T47D (cell line): ENCODE data around the gene GLIPR1L2.
"Not testable (repeated sequence)": the region's sequence is repeated elsewhere in the genome, so short reads cannot be mapped to it uniquely, and the experiment has no call there.

ENCODE experiments used
- DNase-seq, 2 experiments: peaks; one replicate each; pipeline versions ENCODE4 v3.0.0 to v3.0.0-alpha.2; 2011 to 2012; ENCODE audit warnings: low read depth in 1 of 2, low spot score in 1 of 2
- JUND ChIP-seq: IDR thresholded peaks from 2 replicates; pipeline ENCODE4 v1.6.1; 2012; ENCODE audit warnings: low read depth
- in situ Hi-C: cut with HindIII; loops from 2 replicates; pipeline ENCODE4 v1.10.0; 2016; ENCODE audit warnings: low sequenced_read_pairs, low pct_unique_long_range_greater_than_20kb

The GLIPR1L2 gene

DNA sequence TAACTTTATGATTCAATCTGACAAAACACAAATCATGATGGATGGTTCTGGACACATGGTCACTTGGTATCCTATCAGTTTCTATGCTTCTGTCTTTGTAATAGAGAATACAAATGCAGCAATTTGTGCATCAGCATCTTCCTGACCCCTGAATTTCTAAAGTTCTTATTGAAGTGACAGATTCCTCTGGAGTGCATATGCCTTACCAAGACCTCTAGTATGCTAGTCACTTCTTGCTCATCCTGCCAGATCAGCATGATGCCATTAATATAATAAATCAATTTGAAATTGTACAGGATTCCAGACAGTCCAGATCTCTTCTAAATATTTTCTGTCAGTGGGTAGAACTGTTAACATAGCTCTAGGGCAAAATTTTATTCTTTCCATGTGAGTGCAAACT lies 49.0 kb downstream of the GLIPR1L2 start:
- in situ Hi-C loops: no loop called here
- DNase-seq: no peak
- TF ChIP-seq JUND: no peak

DNA sequence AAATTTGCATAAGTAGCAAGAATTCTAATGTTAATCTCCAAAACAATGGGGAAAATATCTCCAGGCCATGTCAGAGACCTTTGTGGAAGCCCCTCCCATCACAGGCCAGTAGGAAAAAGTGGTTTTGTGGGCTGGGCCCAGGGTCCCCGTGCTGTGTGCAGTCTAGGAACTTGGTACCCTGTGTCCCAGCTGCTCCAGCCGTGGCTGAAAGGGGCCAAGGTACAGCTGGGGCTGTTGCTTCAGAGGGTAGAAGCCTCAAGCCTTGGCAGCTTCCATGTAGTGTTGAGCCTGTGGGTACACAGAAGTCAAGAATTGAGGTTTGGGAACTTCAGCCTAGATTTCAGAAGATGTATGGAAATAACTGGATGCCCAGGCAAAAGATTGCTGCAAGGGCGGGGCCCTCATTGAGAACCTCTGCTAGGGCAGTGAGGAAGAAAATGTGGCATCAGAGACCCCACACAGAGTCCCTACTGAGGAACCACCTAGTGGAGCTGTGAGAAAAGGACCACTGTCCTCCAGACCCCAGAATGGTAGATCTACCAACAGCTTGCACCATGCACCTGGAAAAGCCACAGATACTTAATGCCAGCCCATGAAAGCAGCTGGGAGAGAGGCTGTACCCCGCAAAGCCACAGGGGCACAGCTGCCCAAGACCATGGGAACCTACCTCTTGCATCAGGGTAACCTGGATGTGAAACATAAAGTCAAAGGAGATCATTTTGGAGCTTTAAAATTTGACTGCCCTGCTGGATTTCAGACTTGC lies 51.0 kb downstream of the GLIPR1L2 start:
- in situ Hi-C loops, DNase-seq: not testable (repeated sequence)

DNA sequence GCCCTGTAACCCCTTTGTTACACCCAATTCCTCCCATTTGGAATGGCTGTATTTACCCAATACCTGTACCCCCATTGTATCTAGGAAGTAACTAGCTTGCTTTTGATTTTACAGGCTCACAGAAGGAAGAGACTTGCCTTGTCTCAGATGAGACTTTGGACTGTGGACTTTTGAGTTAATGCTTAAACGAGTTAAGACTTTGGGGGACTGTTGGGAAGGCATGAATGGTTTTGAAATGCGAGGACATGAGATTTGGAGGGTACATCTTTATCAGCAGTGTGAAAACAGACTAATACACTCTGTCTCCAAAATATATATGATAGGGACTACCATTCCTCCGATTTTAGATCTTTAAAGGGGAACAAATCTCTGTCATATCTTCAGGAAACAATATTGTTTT lies 51.6 kb downstream of the GLIPR1L2 start:
- DNase-seq, in situ Hi-C loops: not testable (repeated sequence)

DNA sequence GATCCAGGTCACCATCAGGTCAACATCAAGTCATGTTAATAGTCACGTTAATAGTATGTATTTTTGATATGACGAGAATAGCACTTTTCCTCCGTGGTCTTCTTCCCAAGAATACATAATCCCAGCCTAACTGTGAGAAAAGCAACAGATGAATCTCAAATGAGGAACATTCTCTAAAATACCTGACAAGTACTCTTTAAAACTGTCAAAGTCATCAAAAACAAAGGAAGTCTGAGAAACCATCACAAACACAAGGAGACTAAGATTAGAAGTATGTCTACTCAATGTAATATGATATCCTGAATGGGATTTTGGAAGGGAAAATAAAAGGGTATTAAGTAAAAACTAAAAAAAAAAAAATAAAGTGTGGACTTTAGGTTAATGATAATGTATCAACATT lies 52.8 kb downstream of the GLIPR1L2 start:
- no peak for TF ChIP-seq JUND
- no peak for DNase-seq
- in situ Hi-C loops: no loop called here

DNA sequence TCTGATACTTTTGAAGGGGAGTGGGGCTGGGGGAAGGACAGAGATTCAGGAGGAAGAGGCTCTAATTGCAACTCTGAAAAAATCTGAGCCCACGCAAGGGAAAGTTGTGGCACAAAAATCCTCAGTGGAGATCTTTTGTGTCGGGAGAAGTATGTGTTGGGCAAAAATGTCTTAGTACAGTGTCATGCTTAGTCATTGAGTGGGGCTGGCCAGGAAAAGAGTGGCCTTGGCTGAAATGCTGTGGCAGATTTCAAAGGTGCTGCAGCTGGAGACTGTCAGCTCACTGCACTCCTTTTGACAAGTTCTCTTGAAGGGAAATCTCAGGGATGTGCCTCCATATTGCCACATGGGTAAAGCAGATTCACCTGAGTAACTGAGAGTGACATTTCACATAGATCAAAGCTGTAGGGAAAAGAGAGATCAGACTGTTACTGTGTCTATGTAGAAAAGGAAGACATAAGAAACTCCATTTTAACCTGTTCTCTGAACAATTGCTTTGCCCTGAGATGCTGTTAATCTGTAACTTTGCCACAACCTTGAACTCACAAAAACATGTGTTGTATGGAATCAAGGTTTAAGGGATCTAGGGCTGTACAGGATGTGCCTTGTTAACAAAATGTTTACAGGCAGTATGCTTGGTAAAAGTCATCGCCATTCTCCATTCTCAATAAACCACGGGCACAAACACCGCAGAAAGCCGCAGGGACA lies 53.7 kb downstream of the GLIPR1L2 start:
- in situ Hi-C loops: no loop called here
- DNase-seq: no peak
- no peak for TF ChIP-seq JUND

DNA sequence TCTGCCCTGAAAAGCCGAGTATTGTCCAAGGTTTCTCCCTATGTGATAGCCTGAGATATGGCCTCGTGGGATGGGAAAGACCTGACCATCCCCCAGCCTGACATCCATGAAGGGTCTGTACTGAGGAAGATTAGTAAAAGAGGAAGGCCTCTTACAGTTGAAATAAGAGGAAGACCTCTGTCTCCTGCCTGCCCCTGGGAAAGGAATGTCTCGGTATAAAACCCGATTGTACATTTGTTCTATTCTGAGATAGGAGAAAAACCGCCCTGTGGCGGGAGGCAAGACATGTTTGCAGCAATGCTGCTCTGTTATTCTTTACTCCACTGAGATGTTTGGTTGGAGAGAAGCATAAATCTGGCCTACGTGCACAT lies 54.2 kb downstream of the GLIPR1L2 start:
- in situ Hi-C loops, DNase-seq: not testable (repeated sequence)

DNA sequence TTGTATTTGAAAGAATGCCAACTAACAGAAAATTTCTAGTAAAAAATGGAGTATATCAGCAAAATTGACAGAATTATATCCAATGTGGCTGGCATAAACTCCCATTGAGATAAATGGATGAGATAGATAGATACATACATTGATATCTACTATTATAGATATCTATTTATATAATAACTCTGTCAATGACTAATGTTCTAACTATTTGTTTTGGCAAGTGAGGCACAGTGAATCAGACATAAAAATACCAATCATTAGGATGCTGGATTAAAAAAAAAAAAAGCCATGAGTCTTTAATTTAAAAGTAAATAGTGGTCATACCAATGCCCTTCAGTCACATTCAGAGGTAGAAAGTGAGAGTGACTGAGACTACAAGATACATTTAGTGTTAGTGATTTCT lies 56.0 kb downstream of the GLIPR1L2 start:
- no peak for TF ChIP-seq JUND
- in situ Hi-C loops: no loop called here
- DNase-seq: no peak

DNA sequence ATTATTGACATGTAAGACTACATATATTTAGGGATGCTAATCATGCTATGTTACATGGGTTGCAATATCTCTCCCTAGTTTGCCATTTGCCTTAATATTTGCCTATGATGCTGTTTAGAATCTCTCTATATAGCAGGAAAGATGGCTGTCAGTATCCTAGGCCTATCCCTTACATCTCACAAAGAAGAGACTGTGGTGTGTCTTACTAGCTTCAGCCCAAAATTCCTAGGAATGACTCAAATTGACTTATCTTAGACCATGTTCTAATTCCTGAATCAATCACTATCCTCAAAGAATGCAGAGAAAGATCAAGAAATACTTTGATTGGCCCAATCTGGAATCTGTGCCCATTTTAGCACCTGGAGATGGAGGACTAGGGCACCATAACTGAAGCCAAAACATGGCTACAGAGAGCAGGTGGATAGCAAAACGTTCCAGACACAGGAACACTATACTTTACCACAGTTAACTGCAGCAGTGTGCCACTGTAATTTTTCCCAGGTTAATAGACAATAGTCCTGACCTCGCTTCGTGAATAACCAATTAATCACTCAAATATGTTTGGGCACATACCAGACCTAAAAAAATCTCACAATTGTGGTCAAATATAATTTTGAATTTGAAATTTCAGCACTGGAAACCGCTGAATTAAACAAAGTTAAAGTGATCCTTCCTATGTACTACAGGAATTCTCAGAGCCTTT lies 57.0 kb downstream of the GLIPR1L2 start:
- in situ Hi-C loops: no loop called here
- no peak for DNase-seq
- no peak for TF ChIP-seq JUND

DNA sequence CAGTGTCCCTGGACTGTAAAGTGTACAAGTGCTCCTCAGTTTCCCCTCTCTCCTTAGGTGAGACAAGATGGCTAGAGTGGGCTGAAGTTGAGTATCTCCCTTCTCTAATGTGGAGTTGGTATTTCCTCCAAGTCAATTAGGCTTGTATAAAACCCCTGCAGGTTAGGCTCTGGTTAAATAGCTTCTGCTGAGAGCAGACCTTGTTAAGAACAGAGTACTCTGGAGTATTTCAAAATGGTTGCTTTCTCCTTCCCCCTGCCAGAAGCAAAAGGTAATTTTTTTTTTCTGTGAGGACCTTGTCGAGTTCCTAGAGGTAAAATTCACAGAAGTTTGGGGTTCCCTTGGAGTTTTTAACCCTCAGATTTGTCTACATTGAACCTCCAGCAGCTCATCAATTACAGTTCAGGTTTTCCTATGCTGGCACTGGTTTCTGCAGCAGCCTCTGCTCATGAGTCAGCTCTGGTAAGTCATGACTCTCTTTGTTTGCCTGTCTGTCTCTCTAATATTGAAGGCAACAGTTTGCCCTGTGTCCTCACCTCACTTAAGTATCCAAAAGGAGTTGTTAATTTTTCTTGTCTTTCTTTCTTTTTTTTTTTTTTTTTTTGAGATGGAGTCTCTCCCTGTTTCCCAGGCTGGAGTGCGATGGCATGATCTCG lies 61.9 kb downstream of the GLIPR1L2 start:
- no peak for DNase-seq
- in situ Hi-C loops: no loop called here
- no peak for TF ChIP-seq JUND

DNA sequence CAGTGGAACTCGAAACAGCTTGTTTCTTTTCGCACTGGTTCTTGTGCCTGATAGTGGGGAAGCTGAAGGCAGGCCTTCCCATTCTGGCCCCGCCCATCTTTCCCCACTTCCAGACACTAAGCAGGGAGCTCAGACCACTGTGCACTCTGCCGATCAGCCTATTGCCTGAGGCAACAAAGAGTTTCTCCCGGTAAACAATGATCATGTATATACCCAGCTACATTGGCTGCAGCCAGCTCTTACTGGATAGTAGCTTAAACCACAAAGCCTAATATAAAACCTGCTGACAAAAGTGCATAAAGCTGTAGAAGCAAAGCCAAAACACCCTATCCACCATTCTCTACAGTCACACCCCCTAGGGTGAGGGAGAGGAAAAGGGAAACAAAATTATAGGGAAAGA lies 65.0 kb downstream of the GLIPR1L2 start:
- no peak for DNase-seq
- no peak for TF ChIP-seq JUND
- in situ Hi-C loops: no loop called here

DNA sequence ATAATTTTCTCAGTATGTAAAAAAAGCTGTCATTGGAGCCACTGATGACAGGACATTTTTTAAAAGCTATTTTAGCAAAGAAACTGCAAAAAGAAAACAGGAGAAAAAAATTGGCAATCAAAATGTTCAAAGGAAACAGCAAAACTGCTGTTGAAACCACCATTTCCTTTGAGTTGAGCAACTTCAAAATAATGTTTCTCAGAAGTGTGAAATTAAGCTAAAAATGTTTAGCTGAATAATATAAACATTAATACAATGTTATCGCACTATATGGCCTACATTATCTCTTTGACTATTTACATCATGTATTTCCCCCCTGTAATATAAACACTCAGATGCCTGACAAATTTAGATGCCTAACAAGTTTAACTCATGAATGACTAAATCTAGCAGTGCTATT lies 66.3 kb downstream of the GLIPR1L2 start:
- no peak for DNase-seq
- no peak for TF ChIP-seq JUND
- in situ Hi-C loops: no loop called here

DNA sequence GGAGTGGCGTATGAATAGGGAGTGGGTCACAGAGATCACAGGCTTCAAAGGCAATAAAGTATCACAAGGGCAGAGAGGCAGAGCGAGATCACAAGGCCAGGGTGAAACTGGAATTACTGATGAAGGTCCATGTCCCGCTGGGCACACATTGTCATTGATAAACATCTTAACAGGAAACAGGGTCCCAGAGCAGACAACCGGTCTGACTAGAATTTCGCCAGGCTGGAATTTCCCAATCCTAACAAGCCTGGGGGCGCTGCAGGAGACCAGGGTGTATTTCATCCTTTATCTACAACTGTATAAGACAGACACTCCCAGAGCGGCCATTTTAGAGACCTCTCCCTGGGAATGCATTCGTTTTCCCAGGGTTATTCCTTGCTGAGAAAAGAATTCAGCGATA lies 67.0 kb downstream of the GLIPR1L2 start:
- peak in 1 of 2 experiments; percentile 39 for DNase-seq
- in situ Hi-C loops: not testable (repeated sequence)

DNA sequence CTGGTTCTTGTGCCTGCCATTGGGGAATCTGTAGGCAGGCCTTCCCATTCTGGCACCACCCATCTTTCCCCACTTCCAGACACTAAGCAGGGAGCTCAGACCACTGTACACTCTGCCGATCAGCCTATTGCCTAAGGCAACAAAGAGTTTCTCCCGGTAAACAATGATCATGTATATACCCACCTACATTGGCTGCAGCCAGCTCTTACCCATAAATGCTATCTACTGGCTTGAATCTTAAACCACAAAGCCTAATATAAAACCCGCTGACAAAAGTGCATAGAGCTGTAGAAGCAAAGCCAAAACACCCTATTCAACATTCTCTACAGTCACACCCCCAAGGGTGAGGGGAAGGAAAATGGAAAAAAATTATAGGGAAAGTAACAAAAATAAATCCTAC lies 68.9 kb downstream of the GLIPR1L2 start:
- TF ChIP-seq JUND: no peak
- no peak for DNase-seq
- in situ Hi-C loops: no loop called here
